IMR-90 (cell line): ENCODE data around the gene METRNL. TPM values are rescaled to one million over a fixed set of nuclear protein-coding genes. Genes with fewer than 3 reads are reported as not detected.

ENCODE experiments used
- ATAC-seq: fragments of 200-7000 bp; cut with Tn5 transposase; 2 replicates; pipeline ENCODE4 v1.9.1; 2020; ENCODE audit warnings: low read depth, mild to moderate bottlenecking, moderate library complexity
- BruUV-seq: library from RNA; stranded (reverse); fragments of 400-500 nt; replicated peaks from 2 replicates; lab custom pipeline; 2021; lab: Mats Ljungman, UMichigan
- CTCF ChIA-PET: fragments of 300-600 bp; formaldehyde crosslinking; extraction: SDS; loops from one replicate; lab custom pipeline; 2021; ENCODE audit warnings: antibody characterized with exemption; lab: Yijun Ruan, JAX
- POLR2A ChIA-PET: fragments of 300-600 bp; sonication (Branson Sonifier 250); formaldehyde crosslinking; loops from one replicate; lab custom pipeline; 2022; ENCODE audit warnings: antibody characterized with exemption; ENCODE audit not compliant: unreplicated experiment; lab: Charles Lee
- DNase-seq: peaks from one replicate; pipeline ENCODE4 v3.0.0; 2013
- H2AFZ ChIP-seq: replicated peaks from 2 replicates; pipeline ENCODE3; 2013; ENCODE audit warnings: low read length, mild to moderate bottlenecking; ENCODE audit not compliant: poor library complexity
- H2AK5ac ChIP-seq: 2 replicates; pipeline ENCODE4 v1.6.1; 2013; ENCODE audit warnings: low read depth, low read length, inconsistent platforms
- H2AK9ac ChIP-seq: replicated peaks from 2 replicates; pipeline ENCODE3; 2013; ENCODE audit warnings: mild to moderate bottlenecking, low read depth, low read length, moderate library complexity; ENCODE audit not compliant: poor library complexity
- H2BK120ac ChIP-seq: 2 replicates; pipeline ENCODE4 v1.6.1; 2013; ENCODE audit warnings: low read depth, low read length, inconsistent platforms
- H2BK15ac ChIP-seq: 3 replicates; pipeline ENCODE4 v1.6.1; 2013; ENCODE audit warnings: low read depth, low read length, inconsistent platforms
- H2BK20ac ChIP-seq: 2 replicates; pipeline ENCODE4 v1.6.1; 2013; ENCODE audit warnings: low read depth, mild to moderate bottlenecking, inconsistent platforms, low read length, moderate library complexity
- H2BK5ac ChIP-seq: 2 replicates; pipeline ENCODE4 v1.6.1; 2013; ENCODE audit warnings: mild to moderate bottlenecking, low read depth, low read length, inconsistent platforms; ENCODE audit not compliant: poor library complexity, severe bottlenecking
- H3K14ac ChIP-seq: replicated peaks from 2 replicates; pipeline ENCODE4 v1.6.1; 2013; ENCODE audit warnings: low read depth, low read length, inconsistent platforms
- H3K18ac ChIP-seq: 2 replicates; pipeline ENCODE4 v1.6.1; 2013; ENCODE audit warnings: low read depth, low read length, control low read depth
- H3K23ac ChIP-seq: 2 replicates; pipeline ENCODE4 v1.6.1; 2013; ENCODE audit warnings: low read depth, low read length, inconsistent platforms
- H3K27ac ChIP-seq: 2 replicates; pipeline ENCODE4 v1.5.1; 2013; ENCODE audit warnings: mild to moderate bottlenecking, control low read depth, low read length; ENCODE audit not compliant: insufficient read depth
- H3K27me3 ChIP-seq: 2 replicates; pipeline ENCODE4 v1.6.1; 2013; ENCODE audit warnings: low read length; ENCODE audit not compliant: control insufficient read depth, insufficient read depth
- H3K36me3 ChIP-seq: 2 replicates; pipeline ENCODE4 v1.6.1; 2013; ENCODE audit warnings: low read length, mixed read lengths; ENCODE audit not compliant: control insufficient read depth, insufficient read depth
- H3K4ac ChIP-seq: 2 replicates; pipeline ENCODE4 v1.6.1; 2013; ENCODE audit warnings: low read depth, low read length, inconsistent platforms
- H3K4me1 ChIP-seq: 2 replicates; pipeline ENCODE4 v1.6.1; 2013; ENCODE audit warnings: low read length, mixed read lengths; ENCODE audit not compliant: control insufficient read depth, insufficient read depth
- H3K4me2 ChIP-seq: 2 replicates; pipeline ENCODE4 v1.6.1; 2013; ENCODE audit warnings: low read depth, mild to moderate bottlenecking, control low read depth, low read length, moderate library complexity
- H3K4me3 ChIP-seq: 2 replicates; pipeline ENCODE4 v1.5.1; 2013; ENCODE audit warnings: low read depth, mild to moderate bottlenecking, control low read depth, low read length, moderate library complexity; ENCODE audit not compliant: insufficient read depth
- H3K56ac ChIP-seq: 2 replicates; pipeline ENCODE4 v1.6.1; 2013; ENCODE audit warnings: low read length, inconsistent platforms; ENCODE audit not compliant: insufficient read depth; ENCODE audit errors: extremely low read depth
- H3K79me1 ChIP-seq, 2 experiments: 2 replicates each; pipeline ENCODE4 v1.6.1; 2013; ENCODE audit warnings: low read length in 2 of 2, inconsistent platforms in 1 of 2, low read depth in 1 of 2
- H3K9ac ChIP-seq: 2 replicates; pipeline ENCODE4 v1.6.1; 2013; ENCODE audit warnings: low read depth, low read length, control low read depth
- H3K9me1 ChIP-seq: 2 replicates; pipeline ENCODE4 v1.6.1; 2013; ENCODE audit warnings: low read length, inconsistent platforms; ENCODE audit not compliant: insufficient read depth
- H3K9me3 ChIP-seq: 2 replicates; pipeline ENCODE4 v1.6.1; 2013; ENCODE audit warnings: low read length; ENCODE audit not compliant: control insufficient read depth, insufficient read depth
- H4K20me1 ChIP-seq: 2 replicates; pipeline ENCODE4 v1.6.1; 2013; ENCODE audit warnings: low read length, inconsistent platforms; ENCODE audit not compliant: insufficient read depth
- H4K5ac ChIP-seq: 2 replicates; pipeline ENCODE4 v1.6.1; 2013; ENCODE audit warnings: mild to moderate bottlenecking, low read depth, low read length, control low read depth
- H4K8ac ChIP-seq, 2 experiments: 2 replicates each; pipeline ENCODE4 v1.6.1; 2013; ENCODE audit warnings: low read depth in 2 of 2, low read length in 2 of 2, control low read depth in 1 of 2, inconsistent platforms in 1 of 2
- H4K91ac ChIP-seq: 2 replicates; pipeline ENCODE4 v1.6.1; 2013; ENCODE audit warnings: low read depth, low read length, inconsistent platforms; ENCODE audit not compliant: insufficient read depth
- CHD1 ChIP-seq: IDR thresholded peaks from 2 replicates; pipeline ENCODE4 v1.6.1; 2012; ENCODE audit warnings: low read depth, low read length, improper control_type of control experiment
- WGBS, 2 experiments: methylation state at CpG; one replicate each; pipeline versions ENCODE4 v1.1.5 to v1.1.7; 2013; ENCODE audit warnings: missing lambda C conversion rate in 2 of 2; ENCODE audit not compliant: insufficient read length in 1 of 2; ENCODE audit errors: extremely low coverage in 2 of 2; 5-methylcytosine and 5-hydroxymethylcytosine counted together
- dilution Hi-C: fragments of 300-500 bp; cut with HindIII; formaldehyde crosslinking; loops from one replicate; pipeline ENCODE4 v1.14.3; 2018; ENCODE audit warnings: low sequenced_read_pairs; ENCODE audit not compliant: unreplicated experiment
- in situ Hi-C: fragments of 300-500 bp; cut with MboI; formaldehyde crosslinking; loops from 3 replicates; pipeline ENCODE4 v1.14.3; 2019; ENCODE audit warnings: low sequenced_read_pairs, inconsistent platforms, mixed read lengths
- intact Hi-C: fragments of 100-400 bp; cut with micrococcal nuclease; formaldehyde crosslinking; loops from 2 replicates; pipeline ENCODE4 v1.10.0; 2022
- polyA plus RNA-seq, 3 experiments: library from polyadenylated mRNA; depleted of rRNA; stranded (reverse); fragments of >200 nt; gene quantifications; 2 replicates each; pipeline ENCODE4 v1.2.3, GENCODE V29; 2012; ENCODE audit warnings: low replicate concordance in 1 of 3
- total RNA-seq: library from RNA; depleted of rRNA; stranded (reverse); fragments of >200 nt; gene quantifications from 2 replicates; pipeline ENCODE4 v1.2.3, GENCODE V29; 2012

METRNL gene
- total and polyA plus RNA-seq, 2 of the 4 experiments (the other 2 are of a cell fraction): 17.9 to 48.2 TPM

- ATAC-seq (no peak), DNase-seq (no peak)
- H3K14ac ChIP-seq: no peak overlapping the region
- no peaks in the 10 kb centered on the region for H3K36me3 ChIP-seq
- H2BK15ac ChIP-seq: 0 out of 3 replicates have a peak overlapping the region, but pooled peaks have one; percentile 68
- no peak overlapping the region for H2BK120ac ChIP-seq
- H4K20me1 ChIP-seq: 0 out of 2 replicates have a peak, but pooled peaks cover 3% of the 10 kb centered on the region
- H2AK5ac ChIP-seq: peak overlapping the region; percentile 53; the same call in 1 of the 2 replicates
- H3K79me1 ChIP-seq: peaks cover 0 to 3% of the 10 kb centered on the region in 2 experiments; a peak in 1 of 4 replicates
- intact Hi-C loops: no loop called here
- H3K56ac ChIP-seq: no peak overlapping the region
- H3K18ac ChIP-seq: no peak overlapping the region
- no peak overlapping the region for H4K8ac ChIP-seq
- no TSS peak for BruUV-seq
- POLR2A ChIA-PET: no interaction called here
- CTCF ChIA-PET: no interaction called here
- H3K27me3 ChIP-seq: peaks cover 3% of the 10 kb centered on the region; the same call in 1 of the 2 replicates
- H4K5ac ChIP-seq: no peak overlapping the region
- no peaks in the 10 kb centered on the region for H3K9me3 ChIP-seq
- H3K4me3 ChIP-seq: no peak overlapping the region
- dilution Hi-C loops: no loop called here
- peaks cover 12% of the 10 kb centered on the region for H3K4me1 ChIP-seq
- in situ Hi-C loops: no loop called here
- H2BK5ac ChIP-seq: no peak overlapping the region
- H2BK20ac ChIP-seq: no peak overlapping the region
- H4K91ac ChIP-seq: no peak overlapping the region
- H3K4me2 ChIP-seq: no peak overlapping the region
- no peak overlapping the region for H3K23ac ChIP-seq
- H3K4ac ChIP-seq: no peak overlapping the region
- H3K9me1 ChIP-seq: peaks cover 13% of the 10 kb centered on the region
- no peak overlapping the region for H3K9ac ChIP-seq
- no peak overlapping the region for H3K27ac ChIP-seq
- TF ChIP-seq CHD1: no peak
- H2AFZ ChIP-seq: no peak overlapping the region
- no peak overlapping the region for H2AK9ac ChIP-seq
- WGBS, 2 experiments: 90% methylated on average over 12 of the region's 19 CpGs; no CpG with 5 or more reads in 1 of the 2 experiments
These were observed 21.6 kb upstream of the METRNL start for GRCh38 chr17:83057793-83058265.
